Epithelial cell of proximal tubule (primary cell): ENCODE measurements around the gene HCK. TPM values are rescaled to one million over a fixed set of nuclear protein-coding genes. Genes with fewer than 3 reads are reported as not detected.

ENCODE experiments used
- DNase-seq: peaks from one replicate; pipeline ENCODE4 v3.0.0-alpha.2; 2011; ENCODE audit warnings: low read depth
- H3K4me3 ChIP-seq: 2 replicates; pipeline ENCODE4 v1.5.1; 2011; ENCODE audit warnings: low read depth, mild to moderate bottlenecking, low read length
- CTCF ChIP-seq: conservative IDR thresholded peaks from 2 replicates; pipeline ENCODE4 v1.5.1; 2012; ENCODE audit warnings: low read depth, mild to moderate bottlenecking, low read length
- total RNA-seq: library from RNA; depleted of rRNA; stranded (reverse); fragments of >200 nt; gene quantifications from 2 replicates; pipeline ENCODE4 v1.2.3, GENCODE V29; 2015

HCK gene
- total RNA-seq, 1 donor from 2014 or later = not detected

DNA sequence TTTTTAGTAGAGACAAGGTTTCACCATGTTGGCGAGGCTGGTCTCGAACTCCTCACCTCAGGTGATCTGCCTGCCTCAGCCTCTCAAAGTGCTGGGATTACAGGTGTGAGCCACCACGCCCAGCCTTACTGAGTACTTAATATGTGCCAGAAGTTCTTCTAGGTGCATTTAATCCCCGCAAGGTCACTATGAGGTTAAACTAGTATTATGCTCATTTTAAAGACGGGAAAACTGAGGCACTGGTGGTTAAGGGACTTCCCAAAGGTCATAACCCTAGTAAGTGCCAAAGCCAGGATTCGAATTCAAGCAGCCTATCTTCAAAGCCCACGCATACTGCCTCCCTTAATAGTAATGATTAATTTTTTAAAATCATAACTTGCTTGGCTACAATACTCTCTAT, 42.5 kb upstream of the HCK start:
- DNase-seq = no peak
- TF ChIP-seq CTCF = no peak
- no peak overlapping the region for H3K4me3 ChIP-seq

DNA sequence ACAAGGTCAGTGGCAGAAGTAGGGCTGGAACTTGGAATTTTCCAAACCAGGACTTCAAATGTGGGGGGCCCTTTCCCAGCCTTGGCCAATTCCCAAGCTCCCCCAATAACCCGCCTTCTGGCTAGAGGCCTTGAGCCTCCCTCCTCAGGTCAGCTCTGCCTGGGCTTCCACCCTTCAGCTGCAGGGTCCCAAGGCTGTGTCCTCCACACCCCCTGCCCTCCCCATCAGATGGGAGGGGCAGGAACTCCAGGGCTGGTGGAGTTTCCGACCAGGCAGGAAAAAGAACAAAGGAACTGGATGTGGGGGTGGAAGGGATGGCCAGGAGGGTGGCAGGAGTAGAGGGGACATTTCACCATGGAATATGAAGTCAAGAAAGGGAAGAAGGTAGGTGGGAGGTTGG, 41.9 kb upstream of the HCK start, which contains the start of gene CCM2L:
CCM2L (plus strand) TSS at position 338 of the 400 bp plus-strand sequence; CDS start at position 355, 17 bp downstream.
- no peak within 1 kb of the TSS for H3K4me3 ChIP-seq
- no peak for TF ChIP-seq CTCF
- no peak for DNase-seq

DNA sequence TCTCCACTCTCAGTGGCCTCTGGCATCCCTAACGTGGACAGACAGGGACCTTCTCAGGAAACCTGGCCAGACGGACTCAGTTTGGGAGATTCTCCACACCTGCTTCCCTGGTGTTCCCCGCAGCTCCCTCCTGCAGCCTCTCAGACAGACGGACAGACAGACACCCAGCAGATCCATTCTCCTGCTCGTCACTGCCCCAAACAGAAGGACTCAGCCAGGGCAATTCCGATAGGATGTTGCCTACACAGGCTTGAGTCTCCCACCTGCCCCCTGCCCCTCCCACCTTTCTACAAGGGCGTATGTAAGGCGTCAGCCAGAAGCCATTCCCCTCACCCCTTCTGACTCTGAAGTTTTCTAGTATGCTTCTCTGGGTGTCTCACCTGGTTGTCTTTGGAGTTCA, 41.4 kb upstream of the HCK start:
- TF ChIP-seq CTCF = no peak
- no peak overlapping the region for H3K4me3 ChIP-seq
- no peak for DNase-seq

DNA sequence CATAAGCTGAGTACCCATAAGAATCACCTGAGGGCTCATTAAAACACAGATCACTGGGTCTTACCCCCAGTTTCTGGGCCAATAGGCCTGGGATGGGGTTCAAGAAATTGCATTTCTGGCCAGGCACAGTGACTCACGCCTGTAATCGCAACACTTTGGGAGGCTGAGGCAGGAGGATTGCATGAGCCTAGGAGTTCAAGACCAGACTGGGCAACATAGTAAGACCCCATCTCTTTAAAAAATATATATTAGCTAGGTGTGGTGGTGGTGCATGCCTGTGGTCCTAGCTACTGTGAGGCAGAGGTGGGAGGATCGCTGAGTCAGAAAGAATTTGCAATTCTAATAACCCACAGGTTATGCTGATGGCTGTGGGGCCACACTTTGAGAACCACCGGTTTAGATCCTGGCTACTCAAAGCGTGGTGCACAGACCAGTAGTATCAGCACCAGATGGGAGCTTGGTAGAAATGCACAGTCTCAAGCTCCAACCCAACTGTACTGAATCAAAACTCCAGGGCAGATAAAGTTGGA, 39.8 kb upstream of the HCK start:
- H3K4me3 ChIP-seq = no peak overlapping the region
- no peak for TF ChIP-seq CTCF
- DNase-seq = no peak

- no peak for DNase-seq
- no peak for TF ChIP-seq CTCF
- H3K4me3 ChIP-seq = no peak overlapping the region
Measured at GRCh38 chr20:32013326-32013725, 38.7 kb upstream of the HCK start.

DNA sequence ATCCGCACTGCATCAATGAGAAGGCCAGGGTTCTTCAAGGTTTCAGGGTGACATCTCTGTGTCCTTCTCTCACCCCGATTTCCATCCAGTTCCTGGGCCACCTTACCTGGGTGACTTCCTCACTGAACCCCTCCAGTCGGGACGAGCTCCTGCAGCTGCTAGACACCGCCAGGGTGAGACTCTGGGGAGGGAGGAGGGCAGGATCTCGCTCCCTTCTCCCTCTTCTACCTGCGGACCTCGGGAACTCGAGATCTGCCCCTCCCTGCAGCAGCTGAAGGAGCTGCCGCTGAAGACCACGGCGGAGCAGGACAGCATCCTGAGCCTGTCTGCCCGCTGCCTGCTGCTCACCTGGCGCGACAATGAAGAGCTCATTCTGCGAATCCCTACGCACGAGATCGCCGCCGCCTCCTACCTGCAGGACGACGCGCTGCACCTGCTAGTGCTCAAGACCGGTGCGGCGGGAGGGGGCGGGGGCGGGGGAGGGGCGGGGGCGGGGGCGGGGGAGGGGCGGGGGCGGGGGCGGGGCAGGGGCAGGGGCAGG, 34.3 kb upstream of the HCK start:
- peak; percentile 13 for TF ChIP-seq CTCF
- no peak overlapping the region for H3K4me3 ChIP-seq
- no peak for DNase-seq

GRCh38 chr20:32018269-32019155, 33.5 kb upstream of the HCK start:
- TF ChIP-seq CTCF = no peak
- DNase-seq = no peak
- H3K4me3 ChIP-seq = peak overlapping the region; percentile 42
